Liver (tissue), 3 donors: ENCODE results near the gene NAXE.

ENCODE experiments used
- CTCF ChIP-seq: fragments of 150-350 bp; IDR thresholded peaks from 2 replicates; pipeline ENCODE4 v1.5.1; 2017; ENCODE audit warnings: improper control_type of control experiment, low read depth, low read length; ENCODE audit not compliant: missing input control
- EGR1 ChIP-seq, 2 donors: IDR thresholded peaks; 2 replicates each; pipeline ENCODE4 v1.6.1; 2016 to 2018; ENCODE audit warnings: antibody characterized with exemption in 2 of 2, low read depth in 2 of 2
- GABPA ChIP-seq, 2 donors: IDR thresholded peaks in 1 of 2; conservative IDR thresholded peaks in 1 of 2; 2 replicates each; pipeline ENCODE4 v1.6.1; 2016; ENCODE audit warnings: antibody characterized with exemption in 2 of 2, mild to moderate bottlenecking in 1 of 2, moderate library complexity in 1 of 2
- MAX ChIP-seq: IDR thresholded peaks from 2 replicates; pipeline ENCODE4 v1.6.1; 2016; ENCODE audit warnings: antibody characterized with exemption
- RAD21 ChIP-seq, 2 donors: IDR thresholded peaks; 2 replicates each; pipeline ENCODE4 v1.6.1; 2016; ENCODE audit warnings: antibody characterized with exemption in 2 of 2, mild to moderate bottlenecking in 2 of 2
- YY1 ChIP-seq: IDR thresholded peaks from 2 replicates; pipeline ENCODE4 v1.6.1; 2016; ENCODE audit warnings: antibody characterized with exemption, mild to moderate bottlenecking
- donor health status: healthy.
- donor health status: healthy.

GRCh38 chr1:156639601-156640101 lies 48.1 kb downstream of the NAXE start:
- TF ChIP-seq CTCF, result no peak
- TF ChIP-seq GABPA (IDR thresholded peaks at IDR 0.05 in 1 of 2, conservative IDR thresholded peaks at IDR 0.05 in 1 of 2), result no peak
- TF ChIP-seq MAX, result no peak
- TF ChIP-seq EGR1 (IDR thresholded peaks at IDR 0.05; ENCODE audit: low read depth in 2 of 2), result no peak
- TF ChIP-seq YY1, result no peak
- TF ChIP-seq RAD21 (IDR thresholded peaks at IDR 0.05), result no peak
